CD4-positive, alpha-beta T cell treated with Interleukin-4 for 4 hours (primary cell): ENCODE data around the gene UBE2I.
"Not testable (repeated sequence)": the region's sequence is repeated elsewhere in the genome, so short reads cannot be mapped to it uniquely, and the experiment has no call there.

Experiments
- DNase-seq: peaks from one replicate; pipeline ENCODE4 v3.0.0-alpha.2; 2020

Gene UBE2I

GRCh38 chr16:1293921-1294656, 15.3 kb upstream of the UBE2I start:
- no peak for DNase-seq

- no peak for DNase-seq
Observed at GRCh38 chr16:1295465-1295864, 14.0 kb upstream of the UBE2I start.

- not testable (repeated sequence) for DNase-seq
Observed at GRCh38 chr16:1296688-1297017, 12.8 kb upstream of the UBE2I start.

- peak; percentile 15 for DNase-seq
Observed at GRCh38 chr16:1297018-1297696, 12.3 kb upstream of the UBE2I start.

GRCh38 chr16:1298406-1298805, 11.0 kb upstream of the UBE2I start:
- DNase-seq: no peak

GRCh38 chr16:1299012-1299867, 10.2 kb upstream of the UBE2I start:
- DNase-seq: no peak

GRCh38 chr16:1299868-1300203, 9.6 kb upstream of the UBE2I start:
- DNase-seq: no peak

GRCh38 chr16:1300664-1301476, 8.6 kb upstream of the UBE2I start:
- DNase-seq: peak; percentile 66

GRCh38 chr16:1301562-1301961, 7.9 kb upstream of the UBE2I start:
- DNase-seq: no peak

- no peak for DNase-seq
Observed at GRCh38 chr16:1305823-1306222, 3.6 kb upstream of the UBE2I start.

GRCh38 chr16:1306334-1306733, 3.1 kb upstream of the UBE2I start:
- DNase-seq: no peak

GRCh38 chr16:1308036-1308976, 1.1 kb upstream of the UBE2I start:
- DNase-seq: no peak

- peak; percentile 42 for DNase-seq
Observed at GRCh38 chr16:1309888-1310831, 724 bp downstream of the UBE2I start.

- no peak for DNase-seq
Observed at GRCh38 chr16:1310832-1311200, 1.4 kb downstream of the UBE2I start.

GRCh38 chr16:1311212-1311737, 1.8 kb downstream of the UBE2I start:
- DNase-seq: no peak

- no peak for DNase-seq
Observed at GRCh38 chr16:1311738-1312466, 2.5 kb downstream of the UBE2I start.

GRCh38 chr16:1312467-1312816, 3.0 kb downstream of the UBE2I start:
- DNase-seq: no peak

GRCh38 chr16:1312903-1313302, 3.5 kb downstream of the UBE2I start:
- DNase-seq: no peak

GRCh38 chr16:1313721-1314369, 4.4 kb downstream of the UBE2I start:
- no peak for DNase-seq
